HG03108 (cell line): ENCODE measurements around the gene SMYD5.
A peak's percentile ranks its signal among the peaks of the same experiment; 100 is the strongest.

ENCODE experiments used
- ATAC-seq: cut with Tn5 transposase; IDR thresholded peaks from one replicate; pipeline ENCODE4 v1.9.1; 2021; ENCODE audit warnings: moderate library complexity; ENCODE audit not compliant: unreplicated experiment

The SMYD5 gene

DNA sequence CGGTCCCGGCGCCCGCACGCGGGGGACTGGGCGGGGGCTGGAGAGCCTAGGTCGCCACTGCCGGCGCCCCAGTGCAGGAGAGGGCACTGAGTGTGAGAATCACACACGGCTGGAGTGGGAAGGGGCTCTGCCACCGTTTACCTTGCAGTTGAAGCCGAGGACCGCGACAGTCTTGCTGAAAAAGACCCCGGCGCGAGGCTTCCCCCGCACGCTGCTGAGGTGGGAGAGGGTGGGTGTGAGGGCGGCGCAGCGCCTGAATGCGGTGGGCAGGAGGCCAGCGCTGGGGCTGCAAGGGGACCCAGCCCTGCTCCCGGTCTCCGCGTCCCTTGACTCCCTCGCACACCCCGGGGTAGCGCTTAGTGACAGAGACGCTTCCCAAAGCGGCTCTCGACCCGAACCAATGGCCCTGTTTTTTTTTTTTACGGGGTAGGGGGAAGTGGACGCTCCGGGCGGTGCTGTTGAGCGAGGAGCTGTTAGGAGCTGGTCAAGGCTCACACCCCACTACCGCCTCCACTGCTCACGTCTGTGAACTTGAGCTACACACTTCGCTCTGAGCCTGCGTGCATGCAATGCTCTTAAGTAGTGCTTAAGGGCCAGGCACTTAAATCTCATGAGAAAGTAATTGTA is 10.9 kb upstream of the SMYD5 start:
- ATAC-seq: no peak

- ATAC-seq: no peak
Observed at GRCh38 chr2:73205611-73206010, 8.4 kb upstream of the SMYD5 start.

DNA sequence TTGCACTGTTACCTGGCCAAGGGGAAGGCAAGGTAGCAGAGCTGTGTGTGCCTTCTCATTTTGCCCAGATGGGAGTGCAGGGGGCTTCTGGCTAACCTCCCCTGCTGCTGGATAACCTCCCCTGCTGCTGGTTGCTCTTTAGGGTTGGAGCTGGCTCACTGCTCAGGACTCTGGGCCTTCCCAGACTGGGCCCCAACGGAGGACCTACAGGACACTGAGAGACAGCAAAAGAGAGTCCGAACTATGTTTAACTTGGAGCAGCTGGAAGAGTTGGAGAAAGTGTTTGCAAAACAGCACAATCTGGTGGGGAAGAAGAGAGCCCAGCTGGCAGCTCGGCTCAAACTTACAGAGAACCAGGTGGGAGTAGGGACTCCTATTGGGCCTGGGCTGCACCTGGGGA is 5.8 kb upstream of the SMYD5 start:
- ATAC-seq: no peak

DNA sequence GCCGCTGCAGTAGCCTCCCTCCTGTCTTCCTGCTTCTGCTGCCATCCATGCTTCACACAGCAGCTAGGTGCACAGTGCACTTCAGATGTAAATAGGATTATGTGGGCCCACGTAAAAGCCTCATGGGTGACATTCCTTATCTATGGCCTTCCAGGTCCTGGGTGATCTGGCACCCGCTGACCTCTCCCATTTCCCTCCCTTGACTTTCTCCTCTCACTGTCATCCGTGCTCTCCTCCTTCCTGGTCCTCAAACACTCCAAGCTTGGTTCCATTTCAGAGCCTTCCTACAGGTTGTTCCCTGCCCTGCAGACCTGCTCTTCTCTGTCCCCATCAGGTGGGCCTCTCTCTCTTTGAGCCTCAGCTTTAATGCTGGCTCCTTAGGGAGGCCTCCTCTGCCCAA is 4.0 kb upstream of the SMYD5 start:
- no peak for ATAC-seq

DNA sequence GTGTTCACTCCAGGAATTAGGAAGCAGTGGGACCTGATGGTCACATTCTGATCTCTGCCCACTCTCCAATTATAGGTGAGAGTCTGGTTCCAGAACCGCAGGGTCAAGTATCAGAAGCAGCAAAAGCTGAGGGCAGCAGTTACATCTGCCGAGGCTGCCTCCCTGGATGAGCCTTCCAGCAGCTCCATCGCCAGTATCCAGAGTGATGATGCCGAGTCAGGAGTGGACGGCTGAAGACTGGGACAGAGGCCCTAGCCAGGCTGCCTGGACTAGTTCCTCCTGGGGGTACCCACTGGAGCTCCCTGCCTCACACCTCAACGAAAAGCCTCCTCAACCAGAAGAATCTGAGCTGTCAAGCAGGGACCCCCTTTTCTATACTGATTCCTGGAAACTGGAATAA is 3.3 kb upstream of the SMYD5 start:
- ATAC-seq: no peak

GRCh38 chr2:73212098-73212447 is 2.0 kb upstream of the SMYD5 start:
- no peak for ATAC-seq

- peak; percentile 65 for ATAC-seq
Observed at GRCh38 chr2:73212448-73213176, 1.4 kb upstream of the SMYD5 start.

GRCh38 chr2:73215254-73215653 is 1.2 kb downstream of the SMYD5 start:
- ATAC-seq: no peak

- ATAC-seq: no peak
Observed at GRCh38 chr2:73217160-73217559, 3.1 kb downstream of the SMYD5 start.

- no peak for ATAC-seq
Observed at GRCh38 chr2:73217826-73218225, 3.8 kb downstream of the SMYD5 start.

DNA sequence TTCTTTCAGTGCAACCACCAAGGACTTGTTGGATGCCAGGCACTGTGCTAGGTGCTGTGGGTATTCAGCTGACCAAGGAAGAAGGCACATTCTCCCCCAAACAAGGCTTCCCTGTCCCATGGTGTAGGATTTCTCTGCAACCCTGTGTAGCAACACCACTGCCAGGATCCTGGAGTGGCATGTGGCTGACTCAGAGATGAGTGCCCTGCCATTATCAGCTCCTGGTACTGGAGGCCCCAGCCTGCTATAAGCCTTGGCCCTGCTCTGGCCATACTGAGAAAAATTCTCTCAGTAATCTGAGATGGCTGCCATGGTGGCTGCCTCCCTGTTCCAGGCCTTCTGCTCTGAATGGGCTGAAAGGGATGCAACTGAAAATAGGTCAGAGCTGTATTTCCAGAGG is 4.3 kb downstream of the SMYD5 start:
- ATAC-seq: no peak

GRCh38 chr2:73223821-73224220 is 9.8 kb downstream of the SMYD5 start:
- no peak for ATAC-seq

GRCh38 chr2:73225513-73226360 is 11.7 kb downstream of the SMYD5 start:
- no peak for ATAC-seq

DNA sequence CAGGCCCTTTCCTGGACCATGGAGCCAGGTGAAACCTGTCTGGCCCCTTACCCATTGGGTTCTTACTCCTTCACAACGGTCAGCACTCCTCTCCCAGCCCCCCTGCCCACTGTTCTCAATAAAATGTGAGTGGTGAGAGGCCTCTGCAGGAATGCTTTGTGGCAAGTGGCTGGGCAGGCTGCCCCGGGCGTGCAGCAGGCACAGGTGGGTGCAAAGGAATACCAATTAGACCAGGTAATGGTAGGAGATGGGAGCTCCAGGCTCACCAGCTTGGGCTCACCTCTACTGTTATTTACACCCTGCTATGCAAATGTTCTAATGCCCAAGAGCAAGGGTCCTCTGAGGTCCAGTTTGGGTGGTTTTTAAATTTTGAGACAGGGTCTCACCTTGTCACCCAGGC is 13.0 kb downstream of the SMYD5 start:
- no peak for ATAC-seq

GRCh38 chr2:73228631-73229030 is 14.6 kb downstream of the SMYD5 start:
- ATAC-seq: no peak

- no peak for ATAC-seq
Observed at GRCh38 chr2:73232403-73233153, 18.5 kb downstream of the SMYD5 start.

GRCh38 chr2:73233154-73233931 is 19.3 kb downstream of the SMYD5 start, which contains the start of gene PRADC1:
TSS of gene PRADC1 (minus strand) at chr2:73233239. CDS start at chr2:73233160, 79 bp downstream.
- peak; percentile 90 for ATAC-seq

- ATAC-seq: peak; percentile 53
Observed at GRCh38 chr2:73233932-73234832, 20.1 kb downstream of the SMYD5 start, which contains the start of gene CCT7. TSS of gene CCT7 (plus strand) at chr2:73234308. CDS start at chr2:73234379, 71 bp downstream.

- no peak for ATAC-seq
Observed at GRCh38 chr2:73235315-73236028, 21.4 kb downstream of the SMYD5 start.
